T-helper 9 cell (primary cell): Measurements from ENCODE around the gene RBM6.
"Not testable (repeated sequence)": the region's sequence is repeated elsewhere in the genome, so short reads cannot be mapped to it uniquely, and the experiment has no call there.

ENCODE experiments used
- DNase-seq: peaks from one replicate; pipeline ENCODE4 v3.0.0-alpha.2; 2020

Gene RBM6

DNA sequence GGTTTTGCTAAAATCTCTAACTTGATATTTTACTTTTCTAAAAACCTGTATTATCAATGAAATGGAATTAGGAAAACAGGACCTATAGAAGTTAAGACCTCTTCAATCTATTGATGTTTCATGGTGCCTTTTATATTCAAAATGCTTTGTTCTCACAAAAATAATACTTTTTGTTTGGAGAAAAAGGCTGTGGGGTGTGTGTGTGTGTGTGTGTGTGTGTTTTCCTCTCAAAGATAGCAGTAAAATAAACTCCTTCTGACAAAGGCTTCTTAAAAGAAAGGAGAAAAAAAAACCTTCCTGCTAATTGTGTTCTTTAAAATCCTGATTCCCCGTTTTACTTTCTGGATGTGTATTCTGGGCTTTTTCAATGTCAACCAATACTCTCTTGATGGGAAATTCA is 54.5 kb downstream of the RBM6 start:
- no peak for DNase-seq

DNA sequence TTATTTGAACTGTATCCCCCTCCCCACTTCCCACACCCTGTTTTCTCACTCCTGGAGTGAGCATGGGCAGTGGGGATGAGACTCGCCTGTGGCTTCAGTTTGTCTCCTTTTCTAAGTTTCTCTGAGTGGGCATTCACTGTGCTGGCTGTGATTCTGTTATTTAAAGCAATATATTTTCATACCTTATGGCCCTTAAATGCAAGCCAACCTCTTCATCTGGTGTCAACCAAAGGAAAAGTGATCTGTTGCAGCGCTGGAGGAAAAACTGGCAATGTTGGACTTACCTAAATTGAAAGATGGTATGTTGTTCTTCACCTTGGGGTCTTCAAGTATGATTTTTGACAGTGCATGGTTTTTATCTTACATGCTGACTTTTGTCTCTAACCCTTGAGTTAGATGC is 56.1 kb downstream of the RBM6 start:
- DNase-seq: no peak

DNA sequence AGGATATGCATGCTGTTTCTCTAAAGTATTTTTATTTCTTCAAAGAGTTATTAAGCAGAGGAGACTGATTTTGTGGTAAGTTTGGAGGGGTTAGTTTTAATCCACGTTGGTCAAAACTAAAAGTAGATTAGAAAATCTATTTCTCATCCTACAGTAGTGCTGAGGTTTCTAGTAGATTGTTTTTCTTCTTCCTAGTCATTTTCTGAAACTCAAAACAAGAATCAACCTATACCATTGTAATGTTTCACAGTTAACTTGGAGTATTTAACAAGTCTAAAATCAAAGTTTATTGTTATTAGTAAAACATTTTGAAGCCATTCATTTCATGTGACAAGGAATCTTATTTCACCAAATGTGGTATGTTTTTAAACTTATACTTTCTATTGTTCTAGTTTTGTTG is 57.9 kb downstream of the RBM6 start:
- DNase-seq: no peak

DNA sequence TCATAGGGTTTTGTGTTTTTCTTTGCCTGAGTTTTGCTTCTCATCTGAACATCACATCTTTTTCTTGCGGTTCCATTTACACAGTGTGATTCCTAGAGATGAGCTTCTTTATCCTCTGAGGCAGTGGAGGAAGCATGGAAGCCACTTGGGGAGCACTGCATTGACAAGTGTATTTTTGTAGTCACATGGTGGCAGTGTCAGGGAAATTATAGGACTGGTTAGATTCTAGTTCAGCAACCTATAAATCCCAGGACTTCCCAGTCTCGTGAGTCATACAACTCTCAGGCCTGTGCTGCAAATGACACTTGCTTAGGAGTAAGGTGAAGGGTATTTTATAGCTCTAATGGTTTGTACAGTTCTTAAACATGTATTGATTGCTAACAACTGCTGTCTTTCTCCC is 58.4 kb downstream of the RBM6 start:
- DNase-seq: no peak

DNA sequence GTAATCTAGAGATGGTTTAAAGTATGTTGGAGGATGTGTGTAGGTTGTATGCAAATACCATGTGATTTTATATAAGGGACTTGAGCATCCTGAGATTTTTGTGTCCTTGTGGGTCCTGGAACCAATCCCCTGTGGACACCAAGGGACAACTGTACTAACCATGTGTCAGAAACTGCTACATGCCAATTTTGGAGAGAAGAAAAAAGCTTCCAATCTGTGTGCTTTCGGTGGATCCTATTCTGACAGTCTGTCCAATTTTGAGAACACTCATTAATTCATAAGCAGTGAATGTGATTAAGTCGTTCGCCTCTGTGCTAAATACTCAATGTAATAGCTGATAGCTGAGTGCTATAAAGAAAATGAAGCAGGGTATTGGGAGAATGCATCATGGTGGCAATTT is 61.6 kb downstream of the RBM6 start:
- DNase-seq: no peak

DNA sequence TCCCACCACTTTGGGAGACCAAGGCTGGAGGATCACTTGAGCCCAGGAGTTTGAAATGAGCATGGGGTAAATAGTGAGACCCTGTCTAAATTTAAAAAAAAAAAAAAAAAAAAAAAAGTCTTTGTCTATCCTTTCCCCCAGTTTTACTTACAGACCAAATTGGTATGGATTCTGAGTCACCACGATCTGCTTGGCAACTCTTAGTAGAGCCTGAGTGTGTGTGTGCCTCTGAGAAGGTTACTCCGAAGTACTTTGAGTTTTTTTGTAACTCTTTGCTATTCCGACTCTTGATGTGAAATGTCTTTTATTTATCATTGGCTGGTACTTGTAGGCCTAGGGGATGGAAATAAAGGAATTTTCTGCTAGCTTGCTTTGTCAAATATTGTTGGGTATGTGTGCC is 63.3 kb downstream of the RBM6 start:
- DNase-seq: no peak

DNA sequence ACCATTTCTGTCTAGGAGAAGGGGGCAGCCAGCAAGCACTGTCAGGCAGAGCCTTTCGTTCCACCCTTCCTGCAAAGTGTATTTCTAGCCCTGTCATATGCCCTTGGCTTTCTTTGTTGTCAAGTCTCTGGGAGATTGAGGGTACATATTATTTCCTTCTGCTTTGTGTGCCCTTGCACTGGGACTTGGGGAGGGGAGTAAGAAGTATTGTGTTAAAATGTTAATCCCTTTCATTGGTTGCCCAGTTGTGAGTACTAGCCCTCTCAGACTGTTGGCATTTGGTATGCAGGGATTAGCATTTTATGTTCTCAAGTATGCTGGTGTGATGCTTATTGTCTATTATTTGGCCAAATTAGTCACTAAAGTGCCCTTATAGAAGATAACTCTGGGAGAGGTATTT is 63.9 kb downstream of the RBM6 start:
- DNase-seq: no peak

DNA sequence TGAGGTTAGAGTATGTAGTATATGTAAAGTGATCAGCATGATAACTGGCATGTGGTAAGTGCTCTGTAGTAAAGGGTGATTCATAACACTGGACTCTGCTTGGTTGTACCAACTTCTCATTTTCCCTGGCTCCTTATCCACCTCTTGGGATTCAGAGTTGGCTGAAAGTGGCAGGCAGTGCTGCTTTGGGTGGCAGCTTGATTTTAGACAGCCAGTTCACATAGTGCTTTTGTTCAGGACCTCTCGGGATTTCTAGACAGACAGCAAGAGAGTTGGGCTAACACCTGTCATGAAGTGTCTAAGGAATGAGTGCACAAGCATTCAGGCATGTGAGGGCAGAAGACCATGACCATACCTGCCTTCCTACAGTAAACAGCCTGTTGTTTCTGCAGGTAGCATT is 69.0 kb downstream of the RBM6 start:
- DNase-seq: no peak

DNA sequence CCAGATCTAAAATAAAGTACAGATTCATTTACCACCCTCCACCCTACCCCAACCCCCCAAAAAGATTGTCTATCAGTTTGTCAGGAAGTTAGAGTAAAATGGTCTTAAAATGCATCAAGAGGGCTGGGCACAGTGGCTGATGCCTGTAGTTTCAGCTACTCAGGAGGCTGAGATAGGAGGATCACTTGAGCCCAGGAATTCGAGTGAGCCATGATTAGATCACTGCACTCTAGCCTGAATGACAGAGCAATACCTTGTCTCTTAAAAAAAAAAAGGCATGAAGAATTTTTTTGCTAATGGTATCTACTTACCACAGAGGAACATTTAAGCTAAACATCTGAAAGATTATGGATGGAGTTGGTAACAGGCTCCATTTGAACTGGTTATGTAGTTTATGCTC is 71.0 kb downstream of the RBM6 start:
- no peak for DNase-seq

DNA sequence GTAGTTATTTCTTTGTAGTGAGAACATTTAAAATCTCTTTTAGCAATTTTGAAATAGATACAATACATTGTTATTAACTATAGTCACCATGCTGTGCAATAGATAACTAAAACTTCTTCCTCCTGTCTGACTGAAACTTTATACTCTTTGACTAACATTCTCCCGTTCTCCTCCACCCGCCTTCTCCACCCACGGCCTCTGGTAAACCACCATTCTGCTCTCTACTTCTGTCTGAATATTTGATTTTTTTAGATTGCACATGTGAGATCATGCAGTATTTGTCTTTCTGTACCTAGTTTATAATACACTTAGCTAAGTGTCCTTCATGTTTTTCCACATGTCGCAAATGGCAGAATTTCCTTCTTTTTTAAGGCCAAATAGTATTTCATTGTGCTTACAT is 76.0 kb downstream of the RBM6 start:
- no peak for DNase-seq

DNA sequence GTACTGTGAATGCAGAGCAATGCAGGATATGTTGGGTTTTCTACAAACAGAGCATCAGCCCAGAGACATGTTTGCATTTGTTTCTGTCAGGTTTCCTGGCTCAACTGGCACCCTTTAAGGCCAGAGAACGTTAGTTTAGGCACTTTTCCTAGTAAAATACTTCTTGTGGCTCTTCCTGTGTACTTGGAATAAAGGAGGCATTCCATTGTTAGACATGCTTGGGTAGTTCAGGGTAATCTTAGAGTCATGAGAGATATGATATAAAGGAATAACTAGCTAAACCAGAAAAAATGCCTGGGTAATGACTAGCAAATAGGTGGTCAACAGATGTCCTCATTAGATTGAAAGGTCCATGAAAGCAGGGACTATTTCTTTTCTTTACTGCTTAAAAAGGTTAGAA is 88.4 kb downstream of the RBM6 start:
- DNase-seq: no peak

DNA sequence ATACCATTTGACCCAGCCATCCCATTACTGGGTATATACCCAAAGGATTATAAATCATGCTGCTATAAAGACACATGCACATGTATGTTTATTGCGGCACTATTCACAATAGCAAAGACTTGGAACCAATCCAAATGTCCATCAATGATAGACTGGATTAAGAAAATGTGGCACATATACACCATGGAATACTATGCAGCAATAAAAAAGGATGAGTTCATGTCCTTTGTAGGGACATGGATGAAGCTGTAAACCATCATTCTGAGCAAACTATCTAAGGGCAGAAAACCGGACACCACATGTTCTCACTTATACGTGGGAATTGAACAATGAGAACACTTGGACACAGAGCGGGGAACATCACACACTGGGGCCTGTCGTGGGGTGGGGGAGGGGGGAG is 91.3 kb downstream of the RBM6 start:
- not testable (repeated sequence) for DNase-seq

DNA sequence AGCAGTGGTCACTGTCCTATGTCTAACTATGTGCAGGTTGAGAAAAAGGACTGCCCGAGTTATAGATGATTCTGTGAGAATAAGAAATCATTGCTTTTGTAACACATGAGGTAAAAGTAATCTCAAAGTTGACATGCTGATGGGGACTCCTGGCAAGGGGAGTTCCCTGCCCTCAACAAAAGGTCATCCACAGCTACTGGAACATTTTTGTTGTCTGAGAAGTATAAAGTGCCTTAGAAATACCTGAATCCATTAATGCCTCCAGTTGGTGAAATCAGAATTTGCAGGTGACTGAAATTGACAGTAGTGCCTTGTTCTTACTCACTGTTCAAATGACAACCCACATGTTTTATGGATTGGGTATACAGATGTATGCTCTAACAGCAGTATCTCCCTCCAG is 105.0 kb downstream of the RBM6 start:
- DNase-seq: no peak

DNA sequence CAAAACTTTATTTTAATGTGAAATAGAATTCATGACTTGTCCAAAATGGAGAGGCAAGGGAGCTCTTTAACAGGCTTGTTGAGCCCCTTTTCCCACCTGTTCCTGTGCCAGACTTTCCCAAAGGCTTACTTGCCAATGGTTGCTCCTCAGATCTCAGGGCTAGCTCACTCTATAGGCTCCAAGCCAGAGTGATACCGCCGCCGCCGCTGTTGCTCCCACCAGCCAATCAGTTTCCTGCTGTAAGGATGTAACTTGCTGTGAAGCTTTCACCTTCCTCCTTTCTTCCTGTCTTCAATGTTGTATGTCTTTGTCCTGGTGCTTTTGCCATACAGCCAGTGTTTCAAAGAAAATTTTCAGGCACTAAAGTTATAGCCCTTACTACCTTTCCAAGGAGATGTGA is 107.5 kb downstream of the RBM6 start:
- no peak for DNase-seq

DNA sequence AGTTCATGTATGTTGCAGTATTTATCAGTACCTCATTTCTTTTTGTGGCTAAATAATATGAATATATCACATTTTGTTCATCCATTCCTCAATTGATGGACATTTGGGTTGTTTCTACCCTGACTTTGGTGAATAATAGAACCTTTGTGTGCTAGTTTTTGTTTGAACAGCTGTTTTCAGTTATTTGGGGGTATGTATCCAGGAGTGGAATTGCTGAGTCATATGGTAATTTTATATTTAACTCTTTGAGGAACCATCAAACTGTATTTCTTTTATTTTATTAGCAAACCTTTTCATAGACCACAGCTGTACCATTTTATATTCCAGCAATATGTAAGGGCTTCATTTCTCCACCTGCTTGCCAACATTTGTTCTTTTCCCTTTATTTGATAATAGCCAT is 110.4 kb downstream of the RBM6 start:
- DNase-seq: no peak

DNA sequence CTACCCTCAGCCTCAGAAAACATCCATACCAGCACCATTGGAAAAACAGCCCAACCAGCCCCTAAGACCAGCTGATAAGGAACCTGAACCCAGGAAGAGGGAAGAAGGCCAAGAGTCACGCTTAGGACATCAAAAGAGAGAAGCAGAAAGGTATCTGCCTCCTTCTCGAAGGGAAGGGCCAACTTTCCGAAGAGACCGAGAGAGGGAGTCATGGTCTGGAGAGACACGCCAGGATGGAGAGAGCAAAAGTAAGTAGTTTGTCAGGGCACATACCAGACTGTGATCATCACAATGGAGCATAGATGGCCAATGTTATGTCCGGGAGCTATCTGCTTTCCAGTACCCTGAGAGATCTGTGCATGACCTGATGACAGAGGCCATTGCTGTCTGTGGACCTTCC is 117.8 kb downstream of the RBM6 start:
- DNase-seq: no peak

DNA sequence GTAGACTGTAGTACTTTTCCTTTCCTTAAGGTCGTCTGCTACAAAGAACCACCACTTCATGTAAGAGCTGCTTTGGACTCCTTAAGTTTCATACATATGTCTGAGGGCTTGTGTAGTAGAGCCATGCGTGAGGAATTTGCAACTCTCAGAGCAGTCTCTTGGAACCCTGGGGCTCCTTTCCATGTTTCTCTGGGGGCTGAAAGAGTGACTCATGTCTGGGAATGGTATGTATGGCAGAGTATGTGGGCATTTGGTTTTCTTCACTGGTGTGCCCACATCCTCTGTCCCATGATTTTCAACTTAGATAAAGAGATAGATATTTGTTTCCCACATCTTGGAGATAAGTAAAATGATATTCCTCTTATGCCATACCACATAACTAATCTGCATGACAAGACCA is 128.2 kb downstream of the RBM6 start:
- no peak for DNase-seq

DNA sequence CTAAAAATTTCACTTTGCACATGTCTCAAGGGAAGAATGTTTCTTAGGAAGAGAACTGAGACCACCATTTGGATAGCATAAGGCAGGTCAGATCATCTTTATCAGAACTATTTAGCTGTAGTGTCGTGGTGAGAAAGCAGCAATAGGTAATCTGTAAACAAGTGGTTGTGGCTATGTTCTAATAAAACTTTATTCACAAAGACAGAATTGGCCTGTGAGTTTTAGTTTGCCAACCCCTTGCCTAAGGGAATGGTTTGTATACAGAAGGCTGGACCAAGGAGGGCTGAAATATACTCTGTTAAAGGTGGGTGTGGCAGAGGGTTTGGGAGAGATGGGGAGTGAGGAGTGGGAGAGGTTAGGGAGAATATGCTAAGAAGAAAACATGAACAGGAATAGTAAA is 138.1 kb downstream of the RBM6 start:
- DNase-seq: no peak

DNA sequence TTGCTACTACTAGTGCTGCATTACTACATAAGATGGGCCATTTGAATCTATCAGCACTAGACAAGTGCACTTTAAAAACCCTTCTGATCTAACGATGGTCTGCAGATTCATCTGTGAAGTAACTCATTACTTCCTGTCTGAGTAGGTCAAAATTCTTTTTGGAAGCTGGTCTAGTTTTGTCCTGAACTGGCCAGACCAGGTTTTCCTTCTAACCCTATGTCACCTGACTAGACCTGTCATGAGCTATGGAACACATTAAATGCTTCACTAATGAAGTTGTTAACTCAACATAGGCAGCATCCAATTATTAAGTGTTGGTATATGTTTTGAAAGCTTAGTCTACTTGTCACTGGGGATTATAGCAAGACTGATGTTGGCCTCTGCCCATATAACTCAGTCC is 138.7 kb downstream of the RBM6 start:
- no peak for DNase-seq

DNA sequence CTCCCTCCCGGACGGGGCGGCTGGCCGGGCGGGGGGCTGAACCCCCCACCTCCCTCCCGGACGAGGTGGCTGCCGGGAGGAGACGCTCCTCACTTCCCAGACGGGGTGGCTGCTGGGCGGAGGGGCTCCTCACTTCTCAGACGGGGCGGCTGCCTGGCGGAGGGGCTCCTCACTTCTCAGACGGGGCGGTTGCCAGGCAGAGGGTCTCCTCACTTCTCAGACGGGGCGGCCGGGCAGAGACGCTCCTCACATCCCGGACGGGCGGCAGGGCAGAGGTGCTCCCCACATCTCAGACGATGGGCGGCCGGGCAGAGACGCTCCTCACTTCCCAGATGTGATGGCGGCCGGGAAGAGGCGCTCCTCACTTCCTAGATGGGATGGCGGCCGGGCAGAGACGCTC is 145.0 kb downstream of the RBM6 start:
- not testable (repeated sequence) for DNase-seq

DNA sequence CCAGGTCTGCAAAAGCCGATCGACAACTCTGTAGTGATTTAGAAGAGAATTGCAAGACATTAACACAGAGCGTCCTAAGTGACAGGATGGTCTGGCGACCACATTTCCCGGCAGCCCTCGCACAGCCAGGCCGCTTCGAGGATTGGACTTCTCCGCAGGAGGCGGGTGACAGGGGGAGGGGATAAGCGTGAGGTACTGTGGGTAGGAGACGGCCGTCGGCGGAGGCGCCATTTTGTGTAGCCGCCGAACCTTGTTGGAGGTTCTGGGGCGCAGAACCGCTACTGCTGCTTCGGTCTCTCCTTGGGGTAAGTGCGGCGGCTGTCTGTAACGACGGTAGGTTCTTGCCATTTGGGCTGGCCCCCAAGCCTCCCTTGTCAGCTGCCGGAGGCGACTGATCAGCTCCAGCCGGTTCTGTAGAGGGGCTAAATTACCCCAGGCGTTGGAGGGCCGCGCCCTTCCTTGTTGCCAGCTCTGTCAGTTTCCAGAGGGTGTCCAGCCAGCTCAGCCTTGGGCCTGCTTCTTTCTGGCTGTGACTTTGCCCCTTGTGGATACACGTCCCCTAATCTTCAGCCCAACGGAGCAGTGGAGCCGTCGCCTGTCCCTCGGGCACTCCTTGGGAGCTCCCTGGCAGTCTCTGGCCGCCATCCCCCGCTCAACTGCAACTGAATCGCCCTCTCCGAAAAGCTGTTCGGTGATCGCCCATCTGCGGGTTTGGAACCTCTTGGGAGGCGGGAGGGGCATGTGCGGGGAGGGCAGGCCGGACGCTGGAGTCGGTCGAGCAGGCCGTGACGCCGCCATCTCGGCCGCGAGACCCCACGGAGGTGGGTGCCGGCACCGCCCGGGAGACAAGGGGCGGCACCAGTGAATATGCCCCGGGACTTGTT is 149.0 kb downstream of the RBM6 start, which contains the start of gene RBM5:
Gene RBM5 (plus strand): TSS at position 195 of the 884 bp plus-strand sequence. CDS start 1,516 bp downstream, outside the sequence.
- peak; percentile 83 for DNase-seq

DNA sequence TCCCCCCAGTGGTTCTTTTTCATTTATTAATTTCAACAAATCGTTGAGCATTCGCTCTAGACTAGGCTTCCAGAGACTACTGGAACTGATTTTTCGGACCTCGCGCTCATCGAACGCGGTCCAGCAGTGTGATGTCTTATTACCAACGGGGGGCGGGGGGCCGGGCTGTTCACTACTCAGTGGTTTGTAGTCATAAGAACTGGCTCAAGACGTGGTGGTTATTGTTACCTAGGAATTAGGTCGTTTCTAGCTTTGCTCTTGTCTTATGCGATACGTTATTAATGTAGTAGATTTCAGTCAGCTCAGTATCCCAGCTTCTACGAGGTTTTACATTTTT is 149.6 kb downstream of the RBM6 start:
- no peak for DNase-seq

DNA sequence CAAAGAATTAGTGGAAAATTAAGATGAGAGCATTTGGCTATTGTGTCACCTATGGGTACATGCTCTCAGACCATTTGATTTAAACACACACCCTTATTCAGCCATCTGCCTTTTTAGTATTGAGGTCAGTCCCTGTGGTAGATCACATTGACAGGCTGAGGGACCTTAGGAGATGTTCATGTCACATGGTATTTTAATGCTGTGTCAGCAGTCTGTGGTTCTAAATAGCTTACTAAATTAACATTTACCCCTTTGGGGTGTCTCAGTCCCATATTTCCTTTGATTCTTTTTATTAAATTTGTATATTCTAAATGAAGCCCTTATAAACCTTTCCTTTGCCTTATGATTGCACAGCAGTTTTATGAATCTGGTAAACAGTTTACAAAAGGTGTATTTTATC is 151.0 kb downstream of the RBM6 start:
- DNase-seq: no peak

DNA sequence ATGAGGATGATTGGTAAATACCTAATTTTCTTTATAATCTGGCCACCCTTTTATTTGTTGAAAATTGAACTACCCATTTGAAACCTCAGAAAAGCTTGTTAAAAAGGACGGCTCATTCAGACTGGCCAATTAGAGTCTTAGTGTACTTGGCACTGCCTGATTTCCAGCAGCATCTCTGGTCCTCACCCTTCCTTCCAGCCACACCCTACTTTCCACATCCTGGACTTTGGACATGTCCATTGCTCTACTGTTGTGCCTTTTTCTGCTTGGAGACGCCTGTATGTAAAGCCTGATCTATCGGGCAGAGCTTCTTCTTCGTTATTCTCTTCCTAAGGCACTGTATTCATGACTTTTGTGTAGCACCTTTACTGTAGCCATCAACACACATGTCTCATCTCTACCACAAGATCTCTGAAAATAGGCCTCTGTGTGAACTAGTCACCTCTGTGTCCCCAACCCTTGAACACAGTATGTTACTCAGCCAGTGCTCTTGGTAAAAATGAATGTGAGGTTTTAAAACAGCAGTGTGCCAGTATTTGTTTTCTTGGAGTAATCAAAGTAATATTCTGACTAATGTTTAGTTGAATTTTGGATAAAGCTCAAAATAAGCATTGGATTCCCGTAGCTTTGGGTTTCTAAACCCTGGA is 155.5 kb downstream of the RBM6 start:
- DNase-seq: no peak

DNA sequence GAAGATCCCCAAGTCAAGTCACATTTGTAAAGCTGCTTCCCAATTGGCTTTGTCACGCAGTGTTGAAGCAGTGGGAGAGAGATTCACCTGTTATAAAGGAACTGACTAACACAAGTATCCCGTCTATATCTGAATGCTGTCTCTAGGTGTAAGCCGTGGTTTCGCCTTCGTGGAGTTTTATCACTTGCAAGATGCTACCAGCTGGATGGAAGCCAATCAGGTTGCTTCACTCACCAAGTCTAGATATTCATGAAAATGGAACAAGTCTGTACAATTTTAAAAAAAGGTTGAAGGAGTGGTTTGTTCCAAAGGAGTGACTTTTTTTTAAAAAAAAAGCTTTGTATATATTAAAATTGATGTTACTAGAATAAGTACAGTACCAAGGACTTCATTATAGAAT is 160.4 kb downstream of the RBM6 start:
- DNase-seq: no peak
